GM12891 (cell line): ENCODE results near the gene ZNF644.
"Not testable (repeated sequence)": the region's sequence is repeated elsewhere in the genome, so short reads cannot be mapped to it uniquely, and the experiment has no call there.

Source experiments
- DNase-seq: peaks from one replicate; pipeline ENCODE4 v3.0.0; 2011; ENCODE audit warnings: low spot score; ENCODE audit not compliant: insufficient read length
- FAIRE-seq: peaks from 2 replicates; lab custom pipeline; 2011; peaks lifted over from hg19 to GRCh38; lab: Jason Lieb, UNC
- PAX5 ChIP-seq: IDR thresholded peaks from 2 replicates; pipeline ENCODE4 v1.6.1; 2011; ENCODE audit warnings: low read length, moderate library complexity, mild to moderate bottlenecking; ENCODE audit not compliant: insufficient read depth, severe bottlenecking
- POLR2A ChIP-seq: IDR thresholded peaks from 2 replicates; pipeline ENCODE4 v1.6.1; 2011; ENCODE audit warnings: low read depth, low read length, control low read depth
- POLR2AphosphoS5 ChIP-seq: IDR thresholded peaks from 2 replicates; pipeline ENCODE4 v1.6.1; 2011; ENCODE audit warnings: low read depth, low read length, control low read depth
- POU2F2 ChIP-seq: IDR thresholded peaks from 2 replicates; pipeline ENCODE4 v1.6.1; 2011; ENCODE audit warnings: low read depth, mild to moderate bottlenecking, control low read depth, low read length, moderate library complexity
- SPI1 ChIP-seq: IDR thresholded peaks from 2 replicates; pipeline ENCODE4 v1.6.1; 2011; ENCODE audit warnings: low read depth, low read length, control low read depth
- TAF1 ChIP-seq: IDR thresholded peaks from 2 replicates; pipeline ENCODE4 v1.6.1; 2011; ENCODE audit warnings: low read depth, low read length, control low read depth

ZNF644 gene

GRCh38 chr1:91045284-91045683, 23.4 kb upstream of the ZNF644 start:
- FAIRE-seq = no peak
- DNase-seq = no peak
- no peak for TF ChIP-seq POU2F2
- no peak for TF ChIP-seq SPI1
- TF ChIP-seq PAX5 = no peak

- DNase-seq, FAIRE-seq: not testable (repeated sequence)
Measured at GRCh38 chr1:91044776-91045175, 22.9 kb upstream of the ZNF644 start.

- FAIRE-seq, DNase-seq: not testable (repeated sequence)
Measured at GRCh38 chr1:91042372-91042771, 20.5 kb upstream of the ZNF644 start.

- no peak for FAIRE-seq
Measured at GRCh38 chr1:91038582-91038981, 16.7 kb upstream of the ZNF644 start.

GRCh38 chr1:91036894-91037829, 15.3 kb upstream of the ZNF644 start:
- DNase-seq = no peak
- FAIRE-seq = no peak
- TF ChIP-seq PAX5 (no peak), POLR2A (no peak), POLR2AphosphoS5 (no peak), TAF1 (no peak), SPI1 (no peak), POU2F2 (no peak)

More at GRCh38 chr1:91038582-91038981, 16.7 kb upstream of the ZNF644 start:
- no peak for DNase-seq
- TF ChIP-seq SPI1 (peak; percentile 49), PAX5 (no peak), POU2F2 (no peak)

GRCh38 chr1:91032349-91032748, 10.5 kb upstream of the ZNF644 start:
- DNase-seq (no peak), FAIRE-seq (peak; percentile 5)

GRCh38 chr1:91031081-91031480, 9.2 kb upstream of the ZNF644 start:
- FAIRE-seq (no peak), DNase-seq (no peak)
- TF ChIP-seq POLR2A (no peak), SPI1 (no peak), PAX5 (no peak), TAF1 (no peak), POLR2AphosphoS5 (no peak), POU2F2 (no peak)

More at GRCh38 chr1:91032349-91032748, 10.5 kb upstream of the ZNF644 start:
- TF ChIP-seq POLR2A (no peak), POU2F2 (no peak), TAF1 (no peak), SPI1 (no peak), POLR2AphosphoS5 (no peak), PAX5 (no peak)

GRCh38 chr1:91026777-91027176, 4.9 kb upstream of the ZNF644 start:
- no peak for TF ChIP-seq SPI1
- no peak for TF ChIP-seq TAF1
- TF ChIP-seq POLR2AphosphoS5 = no peak
- no peak for TF ChIP-seq POU2F2
- no peak for TF ChIP-seq PAX5
- FAIRE-seq (no peak), DNase-seq (no peak)

GRCh38 chr1:91026320-91026719, 4.5 kb upstream of the ZNF644 start:
- DNase-seq (no peak), FAIRE-seq (peak; percentile 26)
- TF ChIP-seq POLR2AphosphoS5 (no peak), POU2F2 (no peak), TAF1 (no peak), SPI1 (no peak), POLR2A (no peak), PAX5 (no peak)

GRCh38 chr1:91024481-91025119, 2.8 kb upstream of the ZNF644 start:
- DNase-seq (no peak), FAIRE-seq (peak; percentile 26)
- TF ChIP-seq POU2F2 (no peak), POLR2AphosphoS5 (no peak), SPI1 (peak; percentile 91)

- no peak for TF ChIP-seq TAF1
- TF ChIP-seq POU2F2 = no peak
- DNase-seq (no peak), FAIRE-seq (no peak)
Measured at GRCh38 chr1:91022518-91022929, 689 bp upstream of the ZNF644 start.
